GM21717 (cell line): ENCODE measurements around the gene NKAIN2.
A peak's percentile ranks its signal among the peaks of the same experiment; 100 is the strongest.

Source experiments
- ATAC-seq: cut with Tn5 transposase; IDR thresholded peaks from one replicate; pipeline ENCODE4 v1.9.1; 2021; ENCODE audit warnings: mild to moderate bottlenecking, moderate library complexity; ENCODE audit not compliant: unreplicated experiment

The NKAIN2 gene

GRCh38 chr6:124868481-124868880 lies 1064.8 kb downstream of the NKAIN2 start:
- no peak for ATAC-seq

GRCh38 chr6:124869416-124869815 lies 1065.8 kb downstream of the NKAIN2 start:
- no peak for ATAC-seq

DNA sequence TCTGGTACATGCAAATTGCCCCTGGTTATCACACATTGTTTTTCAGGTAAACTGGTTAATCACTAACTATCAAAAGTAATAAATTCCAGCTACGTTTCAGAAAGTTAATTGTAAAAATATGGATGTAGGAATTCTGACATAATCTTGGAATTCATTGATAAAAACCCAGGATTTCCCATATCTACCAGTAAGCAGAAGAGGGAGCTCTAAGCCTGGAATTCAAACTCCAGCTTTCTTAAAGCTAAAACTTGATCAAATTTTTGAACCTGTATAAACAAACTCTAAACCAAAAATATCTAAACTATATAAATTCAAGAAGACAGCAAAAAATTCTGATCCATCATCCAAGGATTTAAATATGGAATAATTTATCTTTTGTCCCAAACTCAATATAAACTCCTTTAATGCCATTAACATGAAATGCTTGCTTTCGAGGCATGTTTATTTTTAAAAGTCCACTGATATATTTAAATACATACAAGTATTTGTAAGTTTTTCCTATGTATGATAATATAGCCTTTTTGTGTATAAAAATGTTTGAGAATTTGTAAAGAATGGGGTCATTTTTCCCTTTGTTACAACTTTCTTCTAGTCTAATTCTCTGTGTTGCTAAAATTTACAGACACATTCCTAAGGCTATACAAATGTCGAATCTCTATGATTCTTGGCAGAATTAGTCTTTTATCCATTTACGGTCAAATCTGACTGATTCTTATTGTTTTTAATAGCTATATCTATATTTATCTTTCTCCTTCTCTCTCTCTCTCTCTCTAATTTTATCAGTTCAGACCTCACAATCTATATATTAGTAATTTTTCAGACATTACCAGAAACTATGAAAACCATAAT lies 1067.2 kb downstream of the NKAIN2 start:
- no peak for ATAC-seq

GRCh38 chr6:124872361-124873065 lies 1068.8 kb downstream of the NKAIN2 start:
- ATAC-seq: peak; percentile 54

DNA sequence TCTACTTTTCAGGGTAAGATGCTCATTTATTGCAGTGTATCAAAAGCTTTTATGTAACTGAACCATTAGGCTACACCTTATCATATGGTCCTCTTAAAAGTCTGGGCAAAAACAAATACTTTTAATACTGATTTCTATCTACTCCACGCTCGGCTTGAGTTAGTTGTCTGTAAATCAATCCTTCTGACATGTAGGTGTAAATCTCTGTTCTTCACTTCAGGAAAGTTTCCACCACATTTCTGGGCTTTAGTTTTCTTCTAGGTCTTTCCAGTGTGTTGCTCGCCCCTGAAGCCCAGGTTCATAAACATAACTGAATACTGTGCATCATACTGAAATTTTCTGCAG lies 1069.4 kb downstream of the NKAIN2 start:
- no peak for ATAC-seq
